Measurements from ENCODE around the gene ARHGEF17. TPM values are rescaled to one million over a fixed set of nuclear protein-coding genes. Genes with fewer than 3 reads are reported as not detected.

The ARHGEF17 gene
- total and polyA plus RNA-seq, 2 of the 13 experiments (the other 11 are each of a cell fraction or from before 2014, with no cell fraction given), result 10.7 to 28.8 TPM

- Histone ChIP-seq H3K79me2 (ENCODE audit: insufficient read depth, low read length) (peaks cover 30% of the 10 kb centered on the region), H2AFZ (ENCODE audit: low read length) (peak overlapping the region; percentile 58), H3K9me3 (ENCODE audit: low read length) (no peaks in the 10 kb centered on the region), H3K36me3 (replicated peaks in 1 of 2; ENCODE audit: control insufficient read depth in 1 of 2, insufficient read depth in 2 of 2, low read length in 2 of 2) (no peaks in the 10 kb centered on the region; a peak in 1 of 5 replicates), H3K9ac (ENCODE audit: insufficient read depth, low read depth, low read length) (peak overlapping the region; percentile 93), H3K4me1 (ENCODE audit: insufficient read depth, low read length) (peaks cover 44% of the 10 kb centered on the region), H3K4me2 (ENCODE audit: low read depth, low read length) (peak overlapping the region; percentile 96), H3K4me3 (replicated peaks in 1 of 3; ENCODE audit: insufficient read depth in 1 of 3, low read depth in 2 of 3, low read length in 3 of 3) (peak overlapping the region; percentile 82 to 86 (median 85)), H4K20me1 (ENCODE audit: insufficient read depth, low read length) (peaks cover under 1% of the 10 kb centered on the region; the same call in 1 of the 2 replicates), H3K27me3 (ENCODE audit: control insufficient read depth in 1 of 2, insufficient read depth in 2 of 2, low read length in 2 of 2) (peaks cover 0 to 4% of the 10 kb centered on the region in 2 experiments; a peak in 2 of 5 replicates), H3K27ac (ENCODE audit: extremely low read length, insufficient read depth, low read length) (peak overlapping the region; percentile 99)
- in situ Hi-C loops (cut with HindIII; ENCODE audit: extremely low pct_ligation_motif_present, low pct_unique_long_range_greater_than_20kb) (loop anchor here (5.0 kb wide), 1 partner anchor 35 kb away; no protein-coding TSS in a partner anchor), intact Hi-C loops (cut with micrococcal nuclease; ENCODE audit: unreplicated experiment) (loop anchor here (1.0 kb wide), 3 partner anchors 24 to 86 kb away; no protein-coding TSS in a partner anchor)
- WGBS (ENCODE audit: low lambda C conversion rate), result under 1% methylated on average over 27 of the region's 56 CpGs
- no TSS peak for BruUV-seq (replicated peaks)
- FAIRE-seq, result peak; percentile 81
- POLR2A ChIA-PET, result interaction anchor here (0.6 to 6.2 kb wide), 19 partner anchors 9 to 1265 kb away, joined by 3 to 205 read pairs (median 5); partner anchors contain the start of gene P2RY6
- DNase-seq (ENCODE audit: low spot score), result peak; percentile 95
- peak; percentile 70 for ATAC-seq
- CTCF ChIA-PET (ENCODE audit: low intra/inter-chr PET ratio, low total read pairs), result interaction anchor here (0.7 to 2.9 kb wide), 9 partner anchors 16 to 86 kb away, joined by 3 to 90 read pairs (median 3); no protein-coding TSS in a partner anchor
- no peak for TF ChIP-seq SP140L (CRISPR knock-in tag; IDR thresholded peaks at IDR 0.05; ENCODE audit: borderline replicate concordance)
- TF ChIP-seq, protein P1, sequence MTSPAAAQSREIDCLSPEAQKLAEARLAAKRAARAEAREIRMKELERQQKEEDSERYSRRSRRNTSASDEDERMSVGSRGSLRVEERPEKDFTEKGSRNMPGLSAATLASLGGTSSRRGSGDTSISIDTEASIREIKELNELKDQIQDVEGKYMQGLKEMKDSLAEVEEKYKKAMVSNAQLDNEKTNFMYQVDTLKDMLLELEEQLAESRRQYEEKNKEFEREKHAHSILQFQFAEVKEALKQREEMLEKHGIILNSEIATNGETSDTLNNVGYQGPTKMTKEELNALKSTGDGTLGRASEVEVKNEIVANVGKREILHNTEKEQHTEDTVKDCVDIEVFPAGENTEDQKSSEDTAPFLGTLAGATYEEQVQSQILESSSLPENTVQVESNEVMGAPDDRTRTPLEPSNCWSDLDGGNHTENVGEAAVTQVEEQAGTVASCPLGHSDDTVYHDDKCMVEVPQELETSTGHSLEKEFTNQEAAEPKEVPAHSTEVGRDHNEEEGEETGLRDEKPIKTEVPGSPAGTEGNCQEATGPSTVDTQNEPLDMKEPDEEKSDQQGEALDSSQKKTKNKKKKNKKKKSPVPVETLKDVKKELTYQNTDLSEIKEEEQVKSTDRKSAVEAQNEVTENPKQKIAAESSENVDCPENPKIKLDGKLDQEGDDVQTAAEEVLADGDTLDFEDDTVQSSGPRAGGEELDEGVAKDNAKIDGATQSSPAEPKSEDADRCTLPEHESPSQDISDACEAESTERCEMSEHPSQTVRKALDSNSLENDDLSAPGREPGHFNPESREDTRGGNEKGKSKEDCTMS (CRISPR knock-in tag; conservative IDR thresholded peaks at IDR 0.05), result no peak
- peak; percentile 71; the same call in 1 of the 2 replicates for TF ChIP-seq MYC (CRISPR knock-in tag; IDR thresholded peaks at IDR 0.05; ENCODE audit: borderline replicate concordance)
- TF ChIP-seq GPN1 (CRISPR knock-in tag; IDR thresholded peaks at IDR 0.05; ENCODE audit: borderline replicate concordance), result no peak
- TF ChIP-seq PREB (CRISPR knock-in tag; IDR thresholded peaks at IDR 0.05), result no peak
- no peak for TF ChIP-seq RFX1 (IDR thresholded peaks at IDR 0.05)
- no peak for TF ChIP-seq RBM22 (optimal IDR thresholded peaks at IDR 0.05; ENCODE audit: low read length)
- TF ChIP-seq YEATS2 (CRISPR knock-in tag; IDR thresholded peaks at IDR 0.05; ENCODE audit: borderline replicate concordance), result 0 out of 2 replicates have a peak, but pooled peaks have one; percentile 19
- peak; percentile 94 for TF ChIP-seq STAG1 (CRISPR knock-in tag; IDR thresholded peaks at IDR 0.05)
- TF ChIP-seq ZNF572 (CRISPR knock-in tag; IDR thresholded peaks at IDR 0.05), result 0 out of 2 replicates have a peak, but pooled peaks have one; percentile 48
- no peak; the same call in 1 of the 2 replicates for TF ChIP-seq ZFP90 (CRISPR knock-in tag; IDR thresholded peaks at IDR 0.05; ENCODE audit: borderline replicate concordance)
- no peak for TF ChIP-seq ZSCAN30 (CRISPR knock-in tag; IDR thresholded peaks at IDR 0.05)
- TF ChIP-seq MTA3 (CRISPR knock-in tag; IDR thresholded peaks at IDR 0.05), result no peak
- TF ChIP-seq RORA (CRISPR knock-in tag; IDR thresholded peaks at IDR 0.05), result no peak
- TF ChIP-seq ZNF138 (CRISPR knock-in tag; IDR thresholded peaks at IDR 0.05; ENCODE audit: low read depth), result no peak
- TF ChIP-seq ZNF530 (CRISPR knock-in tag; IDR thresholded peaks at IDR 0.05; ENCODE audit: low read depth), result no peak
- no peak; the same call in 1 of the 2 replicates for TF ChIP-seq ZNF770 (CRISPR knock-in tag; IDR thresholded peaks at IDR 0.05)
- no peak; the same call in 1 of the 2 replicates for TF ChIP-seq MEIS2 (CRISPR knock-in tag; IDR thresholded peaks at IDR 0.05)
- no peak for TF ChIP-seq ELF1 (CRISPR knock-in tag; IDR thresholded peaks at IDR 0.05)
Measured at GRCh38 chr11:73307323-73308002, 613 bp upstream of the ARHGEF17 start.

Measured in HepG2 (cell line).